HG02973 (cell line): ENCODE data around the gene ITFG2.
"Not testable (repeated sequence)": the region's sequence is repeated elsewhere in the genome, so short reads cannot be mapped to it uniquely, and the experiment has no call there.

Experiments used
- ATAC-seq: cut with Tn5 transposase; IDR thresholded peaks from one replicate; pipeline ENCODE4 v1.9.1; 2021; ENCODE audit warnings: moderate library complexity; ENCODE audit not compliant: unreplicated experiment

ITFG2 gene

GRCh38 chr12:2812290-2813213, at the start of gene ITFG2:
Gene ITFG2 (plus strand): TSS chr12:2812668. CDS start chr12:2812761, 93 bp downstream.
- peak; percentile 96 for ATAC-seq

GRCh38 chr12:2764398-2764797, 48.1 kb upstream of the ITFG2 start:
- ATAC-seq, result no peak

GRCh38 chr12:2765052-2765451, 47.4 kb upstream of the ITFG2 start:
- ATAC-seq, result no peak

GRCh38 chr12:2765608-2766007, 46.9 kb upstream of the ITFG2 start:
- no peak for ATAC-seq

GRCh38 chr12:2768224-2768961, 44.1 kb upstream of the ITFG2 start:
- no peak for ATAC-seq

- ATAC-seq, result no peak
These were observed 42.5 kb upstream of the ITFG2 start for GRCh38 chr12:2769866-2770533.

GRCh38 chr12:2770544-2770943, 41.9 kb upstream of the ITFG2 start:
- ATAC-seq, result not testable (repeated sequence)

GRCh38 chr12:2772370-2772769, 40.1 kb upstream of the ITFG2 start:
- no peak for ATAC-seq

GRCh38 chr12:2773199-2773875, 39.1 kb upstream of the ITFG2 start:
- no peak for ATAC-seq

- no peak for ATAC-seq
These were observed 37.0 kb upstream of the ITFG2 start for GRCh38 chr12:2775431-2775830.

GRCh38 chr12:2776129-2776806, 36.2 kb upstream of the ITFG2 start:
- ATAC-seq, result no peak

GRCh38 chr12:2779281-2779680, 33.2 kb upstream of the ITFG2 start:
- no peak for ATAC-seq

- no peak for ATAC-seq
These were observed 28.4 kb upstream of the ITFG2 start for GRCh38 chr12:2783936-2784600.

GRCh38 chr12:2785017-2785416, 27.5 kb upstream of the ITFG2 start:
- ATAC-seq, result no peak

- no peak for ATAC-seq
These were observed 21.4 kb upstream of the ITFG2 start for GRCh38 chr12:2791089-2791488.

GRCh38 chr12:2792671-2793500, 19.6 kb upstream of the ITFG2 start:
- no peak for ATAC-seq

GRCh38 chr12:2793561-2793960, 18.9 kb upstream of the ITFG2 start:
- no peak for ATAC-seq

- no peak for ATAC-seq
These were observed 18.2 kb upstream of the ITFG2 start for GRCh38 chr12:2794191-2794735.
